GM21737 (cell line): ENCODE measurements around the gene TRPM4.
"Not testable (repeated sequence)": the region's sequence is repeated elsewhere in the genome, so short reads cannot be mapped to it uniquely, and the experiment has no call there.

Experiments
- ATAC-seq: cut with Tn5 transposase; IDR thresholded peaks from one replicate; pipeline ENCODE4 v1.9.1; 2021; ENCODE audit warnings: mild to moderate bottlenecking, moderate library complexity; ENCODE audit not compliant: unreplicated experiment

TRPM4 gene

DNA sequence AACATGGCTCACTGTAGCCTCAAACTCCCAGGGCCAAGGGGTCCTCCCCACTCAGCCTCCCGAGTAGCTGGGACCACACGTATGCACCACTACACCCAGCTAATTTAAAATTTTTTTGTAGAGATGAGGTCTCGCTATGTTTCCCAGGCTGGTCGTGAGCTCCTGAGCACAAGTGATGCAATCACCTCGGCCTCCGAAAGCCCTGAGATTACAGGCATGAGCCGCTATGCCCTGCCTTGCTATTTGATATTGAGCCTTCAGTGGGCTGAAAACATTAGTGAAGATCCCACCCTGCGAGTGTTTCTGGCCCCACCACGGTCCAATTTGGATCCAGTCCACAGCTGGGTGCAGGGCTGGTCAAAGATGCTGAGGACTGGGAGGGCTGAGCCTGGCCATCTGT is 65.9 kb downstream of the TRPM4 start:
- ATAC-seq, result no peak

DNA sequence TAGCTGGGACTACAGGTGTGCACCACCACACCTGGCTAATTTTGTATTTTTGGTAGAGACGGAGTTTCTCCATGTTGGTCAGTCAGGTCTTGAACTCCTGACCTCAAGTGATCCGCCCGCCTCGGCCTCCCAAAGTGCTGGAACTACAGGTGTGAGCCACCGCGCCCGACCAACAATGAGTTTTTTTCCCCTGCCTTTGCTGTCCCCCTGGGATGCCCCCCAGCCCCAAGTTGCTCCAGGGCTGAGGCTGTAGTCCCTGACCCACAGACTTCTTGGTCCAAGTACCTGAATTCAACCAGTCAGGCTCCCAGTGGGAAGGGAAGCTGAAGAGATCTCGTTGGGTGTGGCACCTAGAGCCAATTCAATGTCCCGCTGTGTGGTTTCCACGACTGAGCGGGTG is 66.8 kb downstream of the TRPM4 start:
- not testable (repeated sequence) for ATAC-seq

DNA sequence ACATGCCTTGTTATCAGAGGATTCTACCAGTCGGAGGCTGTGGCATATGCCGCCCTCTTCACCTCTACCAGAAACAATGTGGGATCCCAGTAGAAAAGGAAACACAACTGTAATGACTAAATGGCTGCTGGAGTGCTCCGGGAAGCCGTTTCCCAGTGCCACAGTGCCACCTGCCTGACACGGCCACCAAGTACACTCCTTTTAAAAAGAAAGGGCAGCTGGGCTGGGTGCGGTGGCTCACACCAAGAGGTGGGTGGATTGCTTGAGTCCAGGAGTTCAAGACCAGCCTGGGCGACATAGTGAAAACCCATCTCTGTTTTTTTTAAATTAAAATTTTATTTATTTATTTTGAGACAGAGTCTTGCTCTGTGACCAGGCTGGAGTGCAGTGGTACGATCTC is 67.3 kb downstream of the TRPM4 start:
- no peak for ATAC-seq

DNA sequence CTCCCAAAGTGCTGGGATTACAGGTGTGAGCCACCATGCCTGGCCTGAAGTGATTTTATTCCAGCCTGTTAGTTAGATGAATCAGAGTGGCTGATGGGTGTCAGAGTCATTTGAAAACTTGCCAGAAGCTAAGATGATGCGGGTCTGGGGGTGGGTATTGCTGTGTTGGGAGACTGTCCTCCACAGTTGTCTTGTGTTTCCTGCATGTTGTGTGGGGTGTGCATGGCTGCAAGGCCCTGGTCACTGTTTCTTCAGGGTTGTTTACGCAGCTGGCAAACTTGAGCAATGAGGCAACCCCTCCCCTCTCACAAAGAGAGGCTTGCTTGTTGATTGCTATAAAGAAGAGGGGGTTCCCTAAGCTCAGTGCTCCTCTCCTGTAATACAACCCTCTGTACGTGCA is 71.8 kb downstream of the TRPM4 start:
- ATAC-seq, result no peak

- no peak for ATAC-seq
Observed at GRCh38 chr19:49231389-49231788, 73.8 kb downstream of the TRPM4 start.

DNA sequence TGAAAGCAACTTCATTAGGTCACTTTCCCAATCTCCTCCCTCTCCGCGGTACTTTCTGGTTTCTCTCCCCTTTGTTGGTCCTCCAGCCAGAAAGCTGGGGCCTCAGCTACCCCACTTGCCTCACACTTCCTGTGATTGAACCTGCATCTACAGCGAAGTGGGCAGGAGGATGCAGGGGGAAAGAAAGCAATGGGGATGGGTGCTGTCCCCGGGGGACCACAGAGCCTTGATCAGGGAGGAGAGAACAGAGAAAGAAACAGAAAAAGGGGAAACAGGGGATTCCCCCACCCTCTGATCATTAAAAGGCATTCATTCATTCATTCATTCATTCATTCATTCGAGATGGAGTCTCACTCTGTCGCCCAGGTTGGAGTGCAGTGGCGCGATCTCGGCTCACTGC is 74.2 kb downstream of the TRPM4 start:
- no peak for ATAC-seq

- ATAC-seq, result no peak
Observed at GRCh38 chr19:49233163-49233562, 75.6 kb downstream of the TRPM4 start.

DNA sequence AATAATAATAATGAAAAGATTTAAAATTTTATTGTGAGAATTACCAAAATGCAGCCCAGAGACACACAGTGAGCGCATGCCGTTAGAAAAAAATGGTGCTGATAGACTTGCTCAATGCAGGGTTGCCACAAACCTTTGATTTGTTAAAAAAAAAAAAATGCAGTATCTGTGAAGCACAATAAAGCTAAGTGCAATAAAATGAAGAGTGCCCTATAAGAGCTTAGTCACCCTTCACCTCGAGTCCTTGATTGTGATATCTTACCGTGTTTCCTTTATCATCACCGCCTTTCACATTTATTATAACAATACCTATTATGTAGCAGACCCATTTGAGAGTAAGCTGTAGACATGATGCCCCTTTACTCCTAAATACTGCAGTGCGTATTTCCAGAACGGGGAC is 84.2 kb downstream of the TRPM4 start:
- no peak for ATAC-seq

- ATAC-seq, result no peak
Observed at GRCh38 chr19:49243129-49243528, 85.5 kb downstream of the TRPM4 start.

DNA sequence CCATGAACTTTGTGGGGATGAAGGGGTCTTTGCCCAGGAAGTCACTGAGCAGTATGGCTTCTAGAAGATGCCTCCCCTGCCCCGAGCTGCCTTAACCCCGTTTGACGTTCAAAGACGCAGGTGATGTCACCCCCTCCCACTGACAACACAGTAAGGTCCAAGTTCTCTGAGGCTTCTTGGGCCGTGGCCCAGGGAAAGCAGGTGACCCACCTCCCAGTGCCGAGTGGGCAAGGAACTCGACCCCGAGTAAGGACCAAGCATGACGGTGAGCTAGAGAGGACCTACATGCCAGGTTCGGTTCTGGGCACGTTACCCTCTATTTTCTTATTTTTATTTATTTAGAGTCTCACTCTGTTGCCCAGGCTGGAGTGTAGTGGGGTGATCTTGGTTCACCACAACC is 86.1 kb downstream of the TRPM4 start:
- no peak for ATAC-seq

GRCh38 chr19:49244256-49244655 is 86.7 kb downstream of the TRPM4 start:
- ATAC-seq, result no peak

DNA sequence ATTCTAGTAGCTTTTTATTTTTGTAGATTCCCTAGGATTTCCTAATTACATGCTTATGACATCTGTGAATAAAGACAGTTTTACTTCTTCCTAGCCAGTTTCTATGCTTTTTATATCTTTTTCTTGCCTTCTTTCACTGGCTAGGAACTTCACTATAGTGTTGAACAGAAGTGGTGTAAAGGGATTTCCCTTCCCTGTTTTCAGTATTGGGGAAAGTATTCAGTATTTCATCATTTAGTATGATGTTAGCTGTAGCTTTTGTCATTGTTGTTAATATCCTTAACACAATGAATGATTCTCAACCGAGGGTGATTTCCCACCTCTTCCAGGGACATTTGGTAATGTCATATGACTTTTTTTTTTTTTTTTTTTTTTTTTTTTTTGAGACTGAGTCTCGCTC is 90.1 kb downstream of the TRPM4 start:
- ATAC-seq, result no peak

- ATAC-seq, result no peak
Observed at GRCh38 chr19:49249933-49250332, 92.3 kb downstream of the TRPM4 start.

- ATAC-seq, result no peak
Observed at GRCh38 chr19:49255674-49256073, 98.1 kb downstream of the TRPM4 start.

DNA sequence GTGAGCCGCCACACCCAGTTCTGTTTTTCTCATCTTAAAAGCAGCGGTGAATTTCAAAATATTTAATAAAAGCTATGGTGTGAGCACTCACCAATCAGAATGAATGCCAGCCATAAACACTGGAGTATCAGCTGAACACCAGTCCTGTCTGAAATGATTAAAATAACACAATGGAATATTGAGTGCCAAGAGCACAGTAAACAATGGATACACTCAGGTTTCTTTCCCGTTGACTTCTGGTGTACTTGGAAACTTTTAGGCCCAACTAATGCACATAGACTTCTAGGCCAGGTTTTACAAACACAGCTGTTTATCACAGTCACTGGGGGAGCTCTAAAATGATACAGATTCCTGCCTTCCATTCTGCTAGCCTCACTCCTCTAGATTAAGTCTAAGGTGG is 99.1 kb downstream of the TRPM4 start:
- no peak for ATAC-seq
